Nephron (organoid): ENCODE data around the gene SPACA9.

Source experiments
- H3K27ac Mint-ChIP-seq, 3 experiments: 2 replicates each; pipeline ENCODE4 v1.8.0; 2020; ENCODE audit warnings: mixed read lengths in 3 of 3, mild to moderate bottlenecking in 2 of 3, moderate library complexity in 1 of 3
- H3K27me3 Mint-ChIP-seq: 2 replicates; pipeline ENCODE4 v1.8.0; 2021; ENCODE audit warnings: low read depth, mild to moderate bottlenecking, moderate library complexity, mixed read lengths
- H3K36me3 Mint-ChIP-seq: 2 replicates; pipeline ENCODE4 v1.8.0; 2020; ENCODE audit warnings: low read depth, mixed read lengths
- H3K4me1 Mint-ChIP-seq: 2 replicates; pipeline ENCODE4 v1.8.0; 2020; ENCODE audit warnings: mixed read lengths
- H3K4me3 Mint-ChIP-seq, 3 experiments: 2 replicates each; pipeline ENCODE4 v1.8.0; 2020; ENCODE audit warnings: mild to moderate bottlenecking in 3 of 3, mixed read lengths in 3 of 3, moderate library complexity in 2 of 3
- H3K9me3 Mint-ChIP-seq: 2 replicates; pipeline ENCODE4 v1.8.0; 2020; ENCODE audit warnings: mixed read lengths
- TF ChIP-seq, protein P1 (sequence below), 3 experiments: fragments of 200-600 bp; sonication (generic); IDR thresholded peaks; one replicate each; pipeline ENCODE4 v1.5.0; 2021; ENCODE audit warnings: antibody characterized with exemption in 3 of 3; ENCODE audit not compliant: unreplicated experiment in 3 of 3

Gene SPACA9

DNA sequence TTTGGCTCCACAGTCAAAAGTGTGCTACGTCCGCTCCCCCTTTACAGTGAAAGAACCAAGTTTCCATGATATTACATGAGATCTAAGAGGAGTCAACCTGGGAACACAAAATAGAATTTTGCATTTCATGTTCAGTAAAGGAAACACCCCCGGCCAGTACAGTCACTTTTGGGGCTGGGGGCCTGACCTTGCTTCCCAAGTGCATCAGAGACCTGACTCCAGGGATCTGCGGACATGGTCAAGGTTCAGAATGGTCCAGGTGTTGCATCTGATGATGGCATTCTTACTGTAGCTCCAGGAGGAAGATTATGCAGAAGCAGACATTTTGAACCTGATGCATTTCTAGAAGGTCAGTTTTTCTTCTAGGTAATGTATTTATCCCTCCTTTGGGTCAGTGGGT lies 40.4 kb upstream of the SPACA9 start:
- TF ChIP-seq, protein P1, sequence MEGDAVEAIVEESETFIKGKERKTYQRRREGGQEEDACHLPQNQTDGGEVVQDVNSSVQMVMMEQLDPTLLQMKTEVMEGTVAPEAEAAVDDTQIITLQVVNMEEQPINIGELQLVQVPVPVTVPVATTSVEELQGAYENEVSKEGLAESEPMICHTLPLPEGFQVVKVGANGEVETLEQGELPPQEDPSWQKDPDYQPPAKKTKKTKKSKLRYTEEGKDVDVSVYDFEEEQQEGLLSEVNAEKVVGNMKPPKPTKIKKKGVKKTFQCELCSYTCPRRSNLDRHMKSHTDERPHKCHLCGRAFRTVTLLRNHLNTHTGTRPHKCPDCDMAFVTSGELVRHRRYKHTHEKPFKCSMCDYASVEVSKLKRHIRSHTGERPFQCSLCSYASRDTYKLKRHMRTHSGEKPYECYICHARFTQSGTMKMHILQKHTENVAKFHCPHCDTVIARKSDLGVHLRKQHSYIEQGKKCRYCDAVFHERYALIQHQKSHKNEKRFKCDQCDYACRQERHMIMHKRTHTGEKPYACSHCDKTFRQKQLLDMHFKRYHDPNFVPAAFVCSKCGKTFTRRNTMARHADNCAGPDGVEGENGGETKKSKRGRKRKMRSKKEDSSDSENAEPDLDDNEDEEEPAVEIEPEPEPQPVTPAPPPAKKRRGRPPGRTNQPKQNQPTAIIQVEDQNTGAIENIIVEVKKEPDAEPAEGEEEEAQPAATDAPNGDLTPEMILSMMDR (IDR thresholded peaks at IDR 0.05; ENCODE audit: unreplicated experiment in 3 of 3): no peak
- Mint-ChIP-seq H3K27ac (no peak overlapping the region), H3K27me3 (peaks cover 22% of the 10 kb centered on the region), H3K4me3 (no peak overlapping the region), H3K36me3 (no peaks in the 10 kb centered on the region), H3K4me1 (peaks cover 13% of the 10 kb centered on the region), H3K9me3 (no peaks in the 10 kb centered on the region)

DNA sequence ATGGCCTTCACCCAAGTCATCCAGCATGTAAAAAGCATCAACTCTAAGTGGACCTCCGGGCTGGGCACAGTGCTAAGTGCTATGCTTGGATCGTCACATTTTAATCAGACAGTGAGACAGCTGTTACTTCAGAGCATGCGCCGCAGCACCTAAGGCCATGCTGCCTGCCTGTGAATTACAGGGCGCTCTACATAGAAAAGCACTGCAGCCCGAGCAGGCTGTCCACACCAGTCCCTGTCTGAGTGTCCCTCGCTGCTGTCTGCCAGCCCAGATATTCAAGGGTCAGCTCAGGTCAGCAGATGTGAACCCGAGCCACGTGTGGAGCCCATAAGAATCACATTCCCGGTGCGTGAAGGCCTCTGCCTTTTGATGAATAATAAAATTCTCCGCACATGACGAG lies 37.7 kb upstream of the SPACA9 start:
- Mint-ChIP-seq H3K36me3 (no peaks in the 10 kb centered on the region), H3K4me3 (no peak overlapping the region), H3K27me3 (peaks cover 11% of the 10 kb centered on the region), H3K4me1 (no peaks in the 10 kb centered on the region), H3K27ac (no peak overlapping the region), H3K9me3 (no peaks in the 10 kb centered on the region)
- TF ChIP-seq, protein P1 (IDR thresholded peaks at IDR 0.05; ENCODE audit: unreplicated experiment in 3 of 3): no peak

DNA sequence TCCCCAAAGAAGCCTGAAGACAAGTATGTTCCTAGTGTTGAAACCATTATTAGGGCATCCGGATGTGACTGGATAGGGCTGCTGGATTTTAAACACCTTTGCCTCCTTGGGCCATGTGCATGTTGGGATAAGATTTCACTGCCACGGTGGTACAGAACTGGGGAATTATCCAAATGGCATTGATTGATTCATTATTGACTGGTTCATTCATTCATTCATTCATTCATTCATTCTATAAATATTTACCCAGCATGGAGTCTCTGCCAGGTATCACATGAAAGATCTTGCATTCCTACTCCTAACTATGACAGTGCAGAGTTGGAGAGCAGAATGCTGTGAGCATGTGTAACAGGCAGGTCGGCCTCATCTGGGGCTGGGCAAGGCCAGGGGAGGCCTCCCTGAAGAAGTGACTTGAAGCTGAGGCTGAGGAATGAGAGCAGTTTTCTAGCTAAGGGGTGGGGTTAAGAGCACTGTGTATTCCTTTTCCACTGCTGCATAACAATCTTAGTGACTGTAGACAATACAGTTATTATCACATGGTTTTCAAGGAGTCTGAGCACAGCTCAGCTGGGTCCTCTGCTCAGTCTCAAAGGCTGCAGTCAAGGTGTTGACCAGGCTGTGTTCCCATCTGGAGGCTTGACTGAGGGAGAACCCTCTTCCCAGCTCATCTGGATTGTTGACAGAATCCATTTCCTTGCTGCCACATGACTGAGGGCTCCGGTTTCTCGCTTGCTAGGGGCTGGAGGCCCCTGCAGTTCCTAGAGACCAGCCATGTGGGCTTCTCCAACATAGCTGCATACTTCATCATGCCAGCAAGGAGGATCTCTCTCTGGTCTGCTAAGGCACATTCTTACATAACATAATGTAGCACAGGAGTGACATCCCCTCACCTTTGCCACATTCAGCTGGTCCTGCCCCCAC lies 36.3 kb upstream of the SPACA9 start:
- TF ChIP-seq, protein P1 (IDR thresholded peaks at IDR 0.05; ENCODE audit: unreplicated experiment in 3 of 3): no peak
- H3K4me1 Mint-ChIP-seq: no peaks in the 10 kb centered on the region
- no peaks in the 10 kb centered on the region for H3K36me3 Mint-ChIP-seq
- peaks cover 9% of the 10 kb centered on the region for H3K27me3 Mint-ChIP-seq
- no peaks in the 10 kb centered on the region for H3K9me3 Mint-ChIP-seq
- no peak overlapping the region for H3K27ac Mint-ChIP-seq
- no peak overlapping the region for H3K4me3 Mint-ChIP-seq

DNA sequence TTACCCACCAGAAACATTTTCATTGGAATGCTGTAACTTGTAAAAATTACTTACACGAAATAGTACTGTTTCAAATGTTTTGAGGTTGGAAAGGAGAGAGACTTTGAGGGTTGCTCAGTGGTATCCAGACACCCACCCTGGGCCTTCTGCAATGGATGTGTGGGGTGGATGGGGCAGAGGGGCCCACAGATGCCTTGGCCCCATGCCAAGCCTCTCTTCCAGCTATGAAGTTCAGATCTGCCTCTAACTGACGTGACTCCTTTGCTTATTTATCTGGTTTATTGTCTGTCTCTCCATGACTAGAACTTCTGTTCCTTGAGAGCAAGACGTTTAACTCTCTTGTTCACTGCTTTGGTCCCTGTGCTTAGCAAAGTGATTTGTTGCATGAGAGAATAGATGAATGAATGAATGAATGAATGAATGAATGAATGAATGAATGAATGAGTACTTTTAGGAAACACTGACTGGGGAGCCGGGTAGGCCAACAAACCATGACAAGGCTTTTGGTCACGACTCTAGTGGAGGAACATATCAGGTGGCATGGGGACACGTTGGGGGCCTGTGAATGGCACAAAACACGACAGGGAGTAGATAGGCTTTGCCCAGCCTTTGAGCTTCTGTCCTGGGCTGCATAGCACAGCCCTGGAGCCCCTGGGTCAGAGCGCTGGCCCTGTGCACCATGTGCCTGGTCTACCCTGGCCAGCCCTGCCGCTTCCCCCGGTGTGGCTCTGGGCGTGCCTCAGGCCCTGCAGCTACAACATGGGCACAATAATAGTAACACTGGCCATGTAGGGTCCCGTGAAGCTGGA lies 32.4 kb upstream of the SPACA9 start:
- Mint-ChIP-seq H3K4me3 (no peak overlapping the region), H3K9me3 (no peaks in the 10 kb centered on the region), H3K36me3 (no peaks in the 10 kb centered on the region), H3K27me3 (no peaks in the 10 kb centered on the region), H3K27ac (no peak overlapping the region), H3K4me1 (no peaks in the 10 kb centered on the region)
- TF ChIP-seq, protein P1 (IDR thresholded peaks at IDR 0.05; ENCODE audit: unreplicated experiment in 3 of 3): no peak

DNA sequence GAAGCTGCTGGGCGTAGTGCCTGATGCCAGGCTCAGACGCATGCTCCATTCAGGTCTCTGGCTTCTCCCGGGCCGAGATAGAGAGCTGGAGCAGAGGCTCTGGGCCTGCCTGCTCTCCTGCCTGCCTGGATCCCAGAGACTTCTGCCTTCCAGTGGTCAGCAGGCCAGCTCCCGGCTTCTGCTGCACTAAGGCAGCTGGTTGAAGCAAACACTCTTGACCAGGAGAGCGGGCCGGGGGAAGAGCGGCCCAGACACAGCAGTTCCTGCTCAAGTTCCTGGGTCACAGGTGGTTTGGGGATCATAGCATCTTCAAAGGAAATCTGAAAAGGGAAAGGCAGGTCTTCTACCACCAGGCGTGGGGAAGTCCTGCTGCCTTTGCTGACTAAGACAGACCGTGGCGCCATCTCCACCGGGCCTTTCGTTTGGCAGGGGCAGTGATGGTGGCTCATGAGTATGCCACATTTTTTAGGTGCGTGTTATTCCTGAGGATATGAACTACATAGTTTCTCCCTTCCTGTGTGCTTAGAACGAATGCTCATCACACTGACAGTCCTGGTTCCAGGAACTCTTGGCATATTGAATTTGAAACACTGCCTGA lies 31.7 kb upstream of the SPACA9 start:
- Mint-ChIP-seq H3K4me1 (no peaks in the 10 kb centered on the region), H3K4me3 (no peak overlapping the region), H3K27me3 (no peaks in the 10 kb centered on the region), H3K27ac (no peak overlapping the region), H3K36me3 (no peaks in the 10 kb centered on the region), H3K9me3 (no peaks in the 10 kb centered on the region)
- TF ChIP-seq, protein P1 (IDR thresholded peaks at IDR 0.05; ENCODE audit: unreplicated experiment in 3 of 3): no peak
